MCF 10A (cell line): ENCODE results near the gene SCAPER. TPM values are rescaled to one million over a fixed set of nuclear protein-coding genes. Genes with fewer than 3 reads are reported as not detected.

ENCODE experiments used
- BruUV-seq: library from RNA; stranded (reverse); fragments of 400-500 nt; replicated peaks from 2 replicates; lab custom pipeline; 2021; lab: Mats Ljungman, UMichigan
- CTCF ChIA-PET: fragments of 300-600 bp; sonication (Branson Sonifier 250); formaldehyde crosslinking; extraction: SDS; loops from one replicate; lab custom pipeline; 2021; ENCODE audit warnings: antibody characterized with exemption, inconsistent platforms; lab: Yijun Ruan, JAX
- POLR2A ChIA-PET: fragments of 300-600, 350-650 bp; sonication (Branson Sonifier 250); formaldehyde crosslinking; extraction: SDS; loops from one replicate; lab custom pipeline; 2020; ENCODE audit warnings: antibody characterized with exemption, inconsistent platforms; lab: Yijun Ruan, JAX
- DNase-seq: peaks from one replicate; pipeline ENCODE4 v3.0.0-alpha.2; 2018; ENCODE audit not compliant: unreplicated experiment
- H3K27ac Mint-ChIP-seq: one replicate; pipeline ENCODE4 v1.8.0; 2022; ENCODE audit warnings: mild to moderate bottlenecking, low read depth, mixed read lengths; ENCODE audit not compliant: unreplicated experiment
- H3K27me3 Mint-ChIP-seq: one replicate; pipeline ENCODE4 v1.8.0; 2022; ENCODE audit warnings: mixed read lengths; ENCODE audit not compliant: insufficient read depth, unreplicated experiment
- H3K36me3 Mint-ChIP-seq: one replicate; pipeline ENCODE4 v1.8.0; 2022; ENCODE audit warnings: mild to moderate bottlenecking, moderate library complexity, mixed read lengths; ENCODE audit not compliant: insufficient read depth, unreplicated experiment
- H3K4me1 Mint-ChIP-seq: one replicate; pipeline ENCODE4 v1.8.0; 2022; ENCODE audit warnings: mixed read lengths; ENCODE audit not compliant: insufficient read depth, unreplicated experiment
- H3K4me3 Mint-ChIP-seq: one replicate; pipeline ENCODE4 v1.8.0; 2022; ENCODE audit warnings: mild to moderate bottlenecking, moderate library complexity, mixed read lengths; ENCODE audit not compliant: unreplicated experiment
- H3K9me3 Mint-ChIP-seq: one replicate; pipeline ENCODE4 v1.8.0; 2022; ENCODE audit warnings: mixed read lengths; ENCODE audit not compliant: unreplicated experiment
- CTCF ChIP-seq: fragments of 200-600 bp; IDR thresholded peaks from one replicate; pipeline ENCODE4 v1.8.0; 2022; ENCODE audit warnings: antibody characterized with exemption, mild to moderate bottlenecking; ENCODE audit not compliant: unreplicated experiment
- intact Hi-C: fragments of 100-400 bp; cut with micrococcal nuclease; formaldehyde crosslinking; loops from 2 replicates; pipeline ENCODE4 v1.14.1; 2022
- total RNA-seq: library from RNA; stranded (reverse); gene quantifications from 2 replicates; pipeline ENCODE4 v1.2.3, GENCODE V29; 2022

SCAPER gene
- total RNA-seq, 1 experiment from 2014 or later: 9.5 TPM

DNA sequence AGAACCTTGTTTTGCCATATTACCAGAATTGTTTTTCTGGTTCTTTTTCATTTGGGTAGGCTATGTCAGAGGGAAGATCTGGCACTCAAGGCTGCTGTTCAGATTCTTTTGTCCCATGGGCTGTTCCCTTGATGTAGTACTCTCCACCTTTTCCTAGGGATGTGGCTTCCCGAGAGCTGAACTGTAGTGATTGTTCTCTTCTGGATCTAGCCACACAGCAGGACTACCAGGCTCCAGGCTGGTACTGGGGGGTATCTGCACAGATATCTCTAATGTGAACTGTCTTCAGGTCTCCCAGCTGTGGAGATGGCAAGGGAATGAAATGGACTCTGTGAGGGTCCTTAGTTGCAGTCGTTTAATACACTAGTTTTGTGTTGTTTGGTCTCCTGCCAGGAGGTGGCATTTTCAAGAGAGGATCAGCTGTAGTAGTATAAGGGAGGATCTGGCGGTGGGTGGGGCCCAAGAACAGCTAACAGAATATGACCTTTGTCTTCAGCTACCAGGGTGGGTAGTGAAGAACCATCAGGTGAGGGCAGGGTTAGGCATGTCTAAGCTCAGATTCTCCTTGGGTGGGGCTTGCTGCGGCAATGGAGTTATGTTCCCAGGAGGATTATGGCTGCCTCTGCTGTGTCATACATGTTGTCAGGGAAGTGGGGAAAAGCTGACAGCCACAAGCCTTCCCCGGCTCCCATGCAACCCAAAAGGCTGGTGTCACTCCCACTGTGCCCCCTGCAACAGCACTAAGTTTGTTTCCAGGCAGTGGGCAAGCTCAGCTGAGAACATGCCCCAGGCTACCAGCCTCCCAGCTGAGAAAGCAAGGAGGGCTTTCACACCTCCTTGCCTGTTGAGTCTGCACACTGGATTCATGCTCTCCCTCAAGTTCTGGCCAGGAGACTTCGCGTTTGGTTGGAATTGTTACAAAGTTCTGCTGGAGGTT is 316.1 kb downstream of the SCAPER start:
- H3K27me3 Mint-ChIP-seq: no peaks in the 10 kb centered on the region
- POLR2A ChIA-PET: no interaction called here
- intact Hi-C loops: no loop called here
- TF ChIP-seq CTCF: no peak
- no peak overlapping the region for H3K4me3 Mint-ChIP-seq
- no peaks in the 10 kb centered on the region for H3K36me3 Mint-ChIP-seq
- H3K27ac Mint-ChIP-seq: no peak overlapping the region
- no peaks in the 10 kb centered on the region for H3K9me3 Mint-ChIP-seq
- no TSS peak for BruUV-seq
- no peaks in the 10 kb centered on the region for H3K4me1 Mint-ChIP-seq
- peak; percentile 7 for DNase-seq
- CTCF ChIA-PET: no interaction called here

DNA sequence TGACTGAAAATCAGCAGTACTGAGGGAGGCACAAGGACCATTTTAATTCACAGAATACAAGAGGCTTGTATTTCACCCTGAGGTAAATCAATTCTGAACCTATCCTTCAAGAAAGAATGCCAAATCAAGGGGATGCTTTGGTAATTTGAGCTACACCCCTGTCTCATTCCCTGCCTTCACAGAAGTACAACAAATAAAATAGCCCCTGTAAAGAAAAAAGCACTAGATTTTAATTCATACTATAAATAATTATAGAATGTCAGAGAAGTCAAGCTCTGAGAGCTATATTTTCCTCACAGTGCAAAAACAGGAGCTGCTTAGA is 319.6 kb downstream of the SCAPER start:
- ChIA-PET POLR2A (no interaction called here), CTCF (no interaction called here)
- no peaks in the 10 kb centered on the region for H3K27me3 Mint-ChIP-seq
- BruUV-seq: no TSS peak
- DNase-seq: no peak
- no peaks in the 10 kb centered on the region for H3K36me3 Mint-ChIP-seq
- intact Hi-C loops: no loop called here
- no peak overlapping the region for H3K4me3 Mint-ChIP-seq
- H3K27ac Mint-ChIP-seq: no peak overlapping the region
- H3K9me3 Mint-ChIP-seq: peaks cover 5% of the 10 kb centered on the region
- no peak for TF ChIP-seq CTCF
- H3K4me1 Mint-ChIP-seq: no peaks in the 10 kb centered on the region

DNA sequence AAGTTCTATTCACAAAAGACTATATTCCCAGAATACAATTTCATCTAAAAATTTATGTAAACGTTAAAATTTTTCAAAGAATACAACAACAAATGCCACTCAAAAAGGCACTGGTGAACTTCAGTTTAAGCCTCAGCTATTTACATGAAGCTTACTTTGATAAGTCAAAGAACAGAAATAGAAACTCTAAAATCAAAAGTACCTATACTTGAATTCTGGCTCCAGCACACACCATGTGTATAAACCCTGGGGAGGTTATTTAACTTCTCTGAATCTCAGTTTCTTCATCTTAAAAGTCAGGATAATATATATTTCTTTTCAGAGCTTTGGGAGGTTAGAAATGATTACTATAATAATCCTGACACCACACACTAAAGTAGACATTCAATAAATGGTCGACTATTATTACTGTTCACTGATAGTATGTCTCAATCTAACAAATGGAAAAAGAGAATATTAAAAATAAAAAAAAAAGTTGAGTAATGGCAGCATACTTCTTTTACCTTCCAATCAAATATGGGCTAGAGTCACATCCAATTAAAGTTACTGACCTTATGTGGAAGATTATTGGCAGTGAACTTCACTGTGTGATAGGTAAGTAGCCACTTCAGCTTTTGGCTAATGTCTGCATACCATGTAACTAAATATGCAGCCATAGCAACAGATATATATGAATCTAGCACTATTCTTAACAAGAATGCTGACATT is 320.1 kb downstream of the SCAPER start:
- peaks cover 8% of the 10 kb centered on the region for H3K9me3 Mint-ChIP-seq
- H3K36me3 Mint-ChIP-seq: no peaks in the 10 kb centered on the region
- no peaks in the 10 kb centered on the region for H3K4me1 Mint-ChIP-seq
- BruUV-seq: no TSS peak
- no peak overlapping the region for H3K27ac Mint-ChIP-seq
- intact Hi-C loops: no loop called here
- no peak overlapping the region for H3K4me3 Mint-ChIP-seq
- TF ChIP-seq CTCF: no peak
- no peaks in the 10 kb centered on the region for H3K27me3 Mint-ChIP-seq
- ChIA-PET POLR2A (no interaction called here), CTCF (no interaction called here)
- no peak for DNase-seq

DNA sequence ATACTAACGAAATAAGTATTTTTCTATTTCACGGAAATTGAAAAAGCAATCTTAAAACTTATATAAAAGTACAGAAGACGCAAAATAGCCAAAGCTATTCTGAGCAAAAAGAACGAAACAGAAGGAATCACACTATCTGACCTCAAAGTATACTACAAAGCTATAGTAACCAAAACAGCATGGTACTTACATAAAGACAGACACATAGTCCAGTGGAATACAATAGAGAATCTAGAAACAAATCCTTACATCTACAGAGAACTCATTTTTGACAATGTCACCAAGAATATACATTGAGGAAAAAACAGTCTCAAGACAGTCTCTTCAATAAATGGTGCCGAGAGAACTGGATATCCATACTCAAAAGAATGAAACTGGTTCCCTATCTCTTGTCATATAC is 322.6 kb downstream of the SCAPER start:
- Mint-ChIP-seq H3K4me3 (no peak overlapping the region), H3K36me3 (no peaks in the 10 kb centered on the region), H3K27me3 (no peaks in the 10 kb centered on the region), H3K4me1 (no peaks in the 10 kb centered on the region), H3K9me3 (peaks cover 8% of the 10 kb centered on the region), H3K27ac (no peak overlapping the region)
- TF ChIP-seq CTCF: no peak
- intact Hi-C loops: no loop called here
- DNase-seq: no peak
- CTCF ChIA-PET: no interaction called here
- BruUV-seq: no TSS peak
- POLR2A ChIA-PET: no interaction called here
